ENCODE data around the gene DDX54. TPM values are rescaled to one million over a fixed set of nuclear protein-coding genes. Genes with fewer than 3 reads are reported as not detected.

The DDX54 gene
- total RNA-seq, 1 donor from 2014 or later, result 52.8 TPM

DNA sequence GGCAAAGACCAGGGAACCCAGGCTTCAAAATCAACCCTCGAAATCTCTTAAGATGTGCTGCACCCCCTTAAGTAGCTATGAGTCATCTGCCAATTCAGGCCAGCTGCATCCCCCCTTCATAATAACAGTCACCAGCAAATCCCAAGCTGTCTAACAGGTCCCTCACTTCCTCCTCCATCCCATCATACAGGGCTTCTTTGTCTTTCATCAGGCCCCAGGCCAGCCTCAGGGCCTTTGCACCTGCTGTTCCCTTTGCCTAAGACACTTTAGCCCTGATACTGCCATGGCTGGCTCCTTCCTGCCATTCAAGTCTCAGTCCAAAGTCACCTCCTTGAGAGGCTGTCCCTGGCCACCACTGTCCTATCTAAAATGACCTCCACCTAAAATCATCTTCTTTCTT lies 53.7 kb downstream of the DDX54 start:
- H3K4me3 Mint-ChIP-seq (ENCODE audit: unreplicated experiment), result no peak overlapping the region
- H3K9me3 Mint-ChIP-seq (ENCODE audit: unreplicated experiment), result no peaks in the 10 kb centered on the region

DNA sequence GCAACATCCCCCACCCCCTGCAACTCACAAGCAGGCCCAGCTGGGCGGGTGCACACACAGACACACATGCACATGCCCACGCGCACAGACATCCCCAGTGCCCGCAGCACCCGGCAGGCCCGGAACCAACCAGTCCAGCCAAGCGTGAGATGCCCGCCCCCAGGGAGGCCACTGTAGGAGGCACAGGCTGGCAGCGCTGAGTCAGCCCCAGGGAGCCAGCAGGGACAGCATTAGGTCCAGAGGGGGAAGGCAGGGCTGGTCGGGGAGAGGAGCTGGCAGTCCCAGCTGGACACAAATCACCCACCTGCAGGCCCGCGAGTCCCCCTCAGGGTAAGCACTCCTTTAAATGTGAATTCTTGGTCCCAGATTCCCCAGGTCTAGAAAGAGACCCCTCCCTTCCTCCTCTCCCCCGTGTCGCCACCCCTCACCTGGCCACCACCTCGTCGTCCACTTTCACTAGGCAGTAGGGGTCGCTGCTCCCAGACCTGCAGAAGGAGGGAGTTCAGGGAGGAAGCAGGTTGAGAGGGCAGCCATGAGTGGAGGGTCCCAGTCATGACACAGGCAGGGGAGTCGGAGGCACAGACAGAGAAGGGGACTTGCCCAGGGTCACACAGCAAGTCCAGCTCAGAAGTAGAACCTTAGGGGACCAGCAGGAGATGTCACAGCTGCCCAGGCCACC lies 54.7 kb downstream of the DDX54 start:
- DNase-seq (ENCODE audit: extremely low spot score, unreplicated experiment), result no peak
- Mint-ChIP-seq H3K4me3 (ENCODE audit: unreplicated experiment) (no peak overlapping the region), H3K9me3 (ENCODE audit: unreplicated experiment) (no peaks in the 10 kb centered on the region), H3K36me3 (ENCODE audit: unreplicated experiment) (no peaks in the 10 kb centered on the region), H3K27me3 (ENCODE audit: unreplicated experiment) (peaks cover 22% of the 10 kb centered on the region), H3K27ac (ENCODE audit: unreplicated experiment) (no peak overlapping the region), H3K4me1 (ENCODE audit: unreplicated experiment) (no peaks in the 10 kb centered on the region)
- TF ChIP-seq, protein P1, sequence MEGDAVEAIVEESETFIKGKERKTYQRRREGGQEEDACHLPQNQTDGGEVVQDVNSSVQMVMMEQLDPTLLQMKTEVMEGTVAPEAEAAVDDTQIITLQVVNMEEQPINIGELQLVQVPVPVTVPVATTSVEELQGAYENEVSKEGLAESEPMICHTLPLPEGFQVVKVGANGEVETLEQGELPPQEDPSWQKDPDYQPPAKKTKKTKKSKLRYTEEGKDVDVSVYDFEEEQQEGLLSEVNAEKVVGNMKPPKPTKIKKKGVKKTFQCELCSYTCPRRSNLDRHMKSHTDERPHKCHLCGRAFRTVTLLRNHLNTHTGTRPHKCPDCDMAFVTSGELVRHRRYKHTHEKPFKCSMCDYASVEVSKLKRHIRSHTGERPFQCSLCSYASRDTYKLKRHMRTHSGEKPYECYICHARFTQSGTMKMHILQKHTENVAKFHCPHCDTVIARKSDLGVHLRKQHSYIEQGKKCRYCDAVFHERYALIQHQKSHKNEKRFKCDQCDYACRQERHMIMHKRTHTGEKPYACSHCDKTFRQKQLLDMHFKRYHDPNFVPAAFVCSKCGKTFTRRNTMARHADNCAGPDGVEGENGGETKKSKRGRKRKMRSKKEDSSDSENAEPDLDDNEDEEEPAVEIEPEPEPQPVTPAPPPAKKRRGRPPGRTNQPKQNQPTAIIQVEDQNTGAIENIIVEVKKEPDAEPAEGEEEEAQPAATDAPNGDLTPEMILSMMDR (IDR thresholded peaks at IDR 0.05), result peak; percentile 5

More for the DNA sequence above, 53.7 kb downstream of the DDX54 start:
- no peaks in the 10 kb centered on the region for H3K36me3 Mint-ChIP-seq (ENCODE audit: unreplicated experiment)
- H3K27me3 Mint-ChIP-seq (ENCODE audit: unreplicated experiment), result peaks cover 27% of the 10 kb centered on the region
- H3K27ac Mint-ChIP-seq (ENCODE audit: unreplicated experiment), result no peak overlapping the region
- DNase-seq (ENCODE audit: extremely low spot score, unreplicated experiment), result no peak
- TF ChIP-seq, protein P1 (IDR thresholded peaks at IDR 0.05), result no peak
- H3K4me1 Mint-ChIP-seq (ENCODE audit: unreplicated experiment), result peaks cover 2% of the 10 kb centered on the region

DNA sequence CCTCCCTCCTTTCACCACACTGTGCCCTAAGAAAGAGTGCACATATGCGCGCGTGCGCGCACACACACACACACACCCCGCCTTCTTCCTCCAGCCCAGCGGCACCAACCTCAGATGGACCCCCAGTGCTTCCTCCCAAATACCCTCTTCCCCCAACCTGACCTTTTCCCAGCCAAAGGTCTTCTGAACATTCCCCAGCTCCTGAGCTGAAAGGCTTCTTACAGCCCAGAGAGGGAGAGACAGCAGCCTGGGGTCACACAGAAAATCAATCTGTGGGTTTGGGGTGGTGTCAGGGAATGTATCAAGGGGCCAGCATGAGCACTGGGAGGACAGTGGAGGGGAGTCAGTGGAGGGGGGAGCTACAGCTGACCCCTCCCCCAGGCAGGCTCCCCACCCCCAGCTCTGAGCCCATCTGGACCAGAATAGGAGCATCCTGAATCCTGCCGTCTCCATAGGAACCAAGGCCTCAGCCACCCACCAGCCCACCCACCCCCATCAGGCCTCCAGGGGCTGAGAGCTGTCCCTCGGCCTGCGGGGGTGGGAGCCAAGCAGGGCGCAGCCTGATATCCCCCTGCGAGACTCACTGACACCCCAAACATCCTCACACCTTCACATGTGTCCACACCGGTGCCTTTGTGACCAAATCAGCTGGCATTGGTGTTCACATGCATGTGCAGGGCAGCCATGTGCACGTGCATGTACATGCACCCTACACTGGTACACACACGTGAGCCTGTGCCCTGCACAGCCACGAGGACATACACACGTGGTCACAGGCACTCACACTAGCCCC lies 55.4 kb downstream of the DDX54 start:
- Mint-ChIP-seq H3K9me3 (ENCODE audit: unreplicated experiment) (no peaks in the 10 kb centered on the region), H3K27ac (ENCODE audit: unreplicated experiment) (no peak overlapping the region), H3K4me1 (ENCODE audit: unreplicated experiment) (no peaks in the 10 kb centered on the region), H3K36me3 (ENCODE audit: unreplicated experiment) (no peaks in the 10 kb centered on the region), H3K27me3 (ENCODE audit: unreplicated experiment) (peaks cover 21% of the 10 kb centered on the region), H3K4me3 (ENCODE audit: unreplicated experiment) (no peak overlapping the region)
- TF ChIP-seq, protein P1 (IDR thresholded peaks at IDR 0.05), result no peak
- DNase-seq (ENCODE audit: extremely low spot score, unreplicated experiment), result no peak

DNA sequence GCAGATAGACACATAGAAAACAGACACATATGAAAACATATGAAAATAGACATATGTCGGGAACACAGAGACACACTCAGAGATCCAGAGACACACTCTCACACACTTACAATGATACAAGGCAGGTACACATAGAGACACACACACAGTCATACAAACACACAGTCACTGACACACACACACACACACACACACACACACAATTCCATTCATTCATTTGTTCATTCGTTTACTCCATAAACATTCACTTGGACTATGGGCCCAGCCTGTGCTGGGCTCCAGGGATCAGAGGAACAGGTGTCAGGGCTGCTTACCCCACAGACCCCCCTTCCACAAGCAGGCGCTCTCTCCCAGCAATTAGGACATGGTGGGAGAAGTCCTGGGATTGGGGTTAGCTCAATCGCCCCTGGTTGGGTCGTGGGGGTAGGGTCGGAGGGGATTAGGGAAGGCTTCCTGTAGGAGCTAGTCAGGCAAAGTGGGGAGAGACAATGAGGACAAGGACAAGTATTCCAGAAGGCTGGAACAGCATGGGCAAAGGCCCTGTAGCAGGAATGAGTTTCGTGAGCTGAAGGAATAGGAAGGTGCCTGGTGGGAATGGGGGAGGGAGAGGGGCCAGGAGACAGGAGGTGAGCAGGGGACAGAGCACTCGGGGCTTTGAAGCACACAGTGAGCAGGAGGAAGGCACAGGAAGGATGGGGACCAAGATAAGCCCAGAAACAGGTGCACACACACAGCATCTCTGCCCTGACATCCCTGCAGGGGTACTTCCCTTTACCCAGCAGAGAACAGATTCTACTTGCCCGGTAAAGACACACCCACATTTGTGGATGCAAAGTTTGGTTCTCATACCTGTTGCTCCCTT lies 56.2 kb downstream of the DDX54 start:
- TF ChIP-seq, protein P1 (IDR thresholded peaks at IDR 0.05), result no peak
- Mint-ChIP-seq H3K9me3 (ENCODE audit: unreplicated experiment) (no peaks in the 10 kb centered on the region), H3K27me3 (ENCODE audit: unreplicated experiment) (peaks cover 21% of the 10 kb centered on the region), H3K4me1 (ENCODE audit: unreplicated experiment) (no peaks in the 10 kb centered on the region), H3K4me3 (ENCODE audit: unreplicated experiment) (no peak overlapping the region), H3K36me3 (ENCODE audit: unreplicated experiment) (no peaks in the 10 kb centered on the region), H3K27ac (ENCODE audit: unreplicated experiment) (no peak overlapping the region)
- no peak for DNase-seq (ENCODE audit: extremely low spot score, unreplicated experiment)
